HG02759 (cell line): ENCODE data around the gene ABCA1.
A peak's percentile ranks its signal among the peaks of the same experiment; 100 is the strongest.
"Not testable (repeated sequence)": the region's sequence is repeated elsewhere in the genome, so short reads cannot be mapped to it uniquely, and the experiment has no call there.

Source experiments
- ATAC-seq: cut with Tn5 transposase; IDR thresholded peaks from one replicate; pipeline ENCODE4 v1.9.1; 2021; ENCODE audit warnings: mild to moderate bottlenecking, moderate library complexity; ENCODE audit not compliant: unreplicated experiment

Gene ABCA1

GRCh38 chr9:104948277-104948676, 20.3 kb upstream of the ABCA1 start:
- no peak for ATAC-seq

GRCh38 chr9:104944871-104945270, 16.9 kb upstream of the ABCA1 start:
- no peak for ATAC-seq

DNA sequence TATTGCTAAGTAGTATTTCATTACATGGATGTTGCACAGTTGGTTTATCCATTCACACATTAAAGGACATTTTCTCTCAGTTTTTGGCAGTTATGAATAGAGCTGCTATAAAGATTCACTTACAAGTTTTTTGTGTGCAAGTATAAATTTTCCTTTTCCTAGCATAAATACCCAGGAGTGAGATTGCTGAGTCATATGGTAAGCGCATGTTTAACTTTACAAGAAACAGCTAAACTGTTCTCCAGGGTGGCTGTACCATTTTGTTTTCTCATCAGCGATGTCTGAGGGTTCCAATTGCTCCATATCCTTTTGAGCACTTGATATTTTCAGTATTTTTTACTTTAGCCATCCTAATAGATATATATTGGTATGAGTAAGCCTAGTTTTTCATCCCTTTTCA, 16.4 kb upstream of the ABCA1 start:
- no peak for ATAC-seq

DNA sequence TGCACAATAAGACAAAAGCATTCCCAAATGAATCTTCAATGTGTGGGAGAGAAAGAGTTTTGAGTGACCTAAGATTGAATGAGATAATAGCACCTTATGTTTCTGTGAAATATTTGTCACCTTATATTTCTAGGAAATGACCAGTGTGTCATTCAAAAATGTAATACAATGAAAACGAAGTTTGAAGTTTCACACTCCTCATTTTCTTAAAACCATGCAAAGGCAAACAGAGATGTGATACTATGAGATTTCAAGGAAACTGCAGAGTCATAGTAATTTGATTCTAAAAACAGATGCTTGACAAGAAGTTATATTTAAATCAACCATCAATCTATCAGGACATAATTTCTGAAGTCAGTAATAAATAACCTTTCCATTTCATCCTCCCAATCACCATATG, 13.6 kb upstream of the ABCA1 start:
- no peak for ATAC-seq

DNA sequence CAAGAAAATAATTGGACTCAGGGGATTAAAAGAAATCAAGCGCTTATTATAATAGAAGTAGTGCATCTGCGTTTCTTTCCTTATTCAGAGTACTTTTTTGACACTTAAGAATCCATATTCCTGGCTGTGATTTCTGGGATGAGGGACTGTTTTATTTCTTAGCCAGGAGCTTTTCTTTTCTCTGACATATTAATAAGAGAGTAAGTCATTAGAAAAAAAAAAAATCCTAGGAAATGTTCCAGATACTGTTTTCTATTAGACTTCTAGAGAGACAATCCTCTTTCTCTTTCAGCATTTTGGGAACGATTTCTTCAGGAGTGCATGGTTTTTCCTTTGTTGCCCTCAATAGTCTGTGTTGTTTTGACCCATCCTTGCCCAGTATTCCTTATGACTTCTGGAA, 8.3 kb upstream of the ABCA1 start:
- ATAC-seq, result no peak

GRCh38 chr9:104935501-104935810, 7.5 kb upstream of the ABCA1 start:
- not testable (repeated sequence) for ATAC-seq

DNA sequence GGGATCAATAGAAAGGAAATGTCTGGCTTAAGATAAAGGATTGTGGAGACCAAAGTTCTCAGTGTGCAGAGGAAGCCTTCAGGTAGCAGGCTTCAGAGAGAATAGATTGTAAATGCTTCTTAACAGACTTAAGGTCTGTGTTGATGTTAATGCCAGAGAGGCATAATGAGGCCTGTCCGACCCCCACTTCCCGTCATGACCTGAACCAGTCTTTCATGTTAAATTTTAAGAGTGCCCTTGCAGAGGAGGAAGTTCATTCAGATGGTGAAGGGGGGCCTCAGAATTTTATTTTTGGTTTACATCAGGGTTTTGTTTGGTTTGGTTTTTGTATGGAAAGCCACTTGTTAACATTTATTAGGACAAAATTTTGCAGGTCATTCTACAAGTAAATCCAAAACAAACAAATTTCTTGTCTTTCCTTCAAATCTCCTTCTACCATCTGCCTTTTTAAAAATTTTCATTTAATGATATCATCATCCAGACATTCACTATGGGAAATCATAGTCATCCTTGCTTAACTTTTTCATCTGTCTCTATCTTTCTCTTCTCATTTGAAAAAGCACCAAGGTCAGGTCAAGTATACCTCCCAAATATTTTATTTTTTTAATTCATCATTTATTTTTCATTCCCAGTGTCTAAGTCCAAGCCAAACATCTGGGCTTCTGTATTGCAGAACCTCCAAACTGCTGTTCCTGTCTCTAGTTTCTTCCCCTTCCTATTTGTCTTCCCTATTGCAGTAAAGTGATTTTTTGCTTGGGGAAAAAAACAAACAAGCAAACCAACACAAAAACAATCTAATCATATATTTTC, 6.9 kb upstream of the ABCA1 start:
- no peak for ATAC-seq

DNA sequence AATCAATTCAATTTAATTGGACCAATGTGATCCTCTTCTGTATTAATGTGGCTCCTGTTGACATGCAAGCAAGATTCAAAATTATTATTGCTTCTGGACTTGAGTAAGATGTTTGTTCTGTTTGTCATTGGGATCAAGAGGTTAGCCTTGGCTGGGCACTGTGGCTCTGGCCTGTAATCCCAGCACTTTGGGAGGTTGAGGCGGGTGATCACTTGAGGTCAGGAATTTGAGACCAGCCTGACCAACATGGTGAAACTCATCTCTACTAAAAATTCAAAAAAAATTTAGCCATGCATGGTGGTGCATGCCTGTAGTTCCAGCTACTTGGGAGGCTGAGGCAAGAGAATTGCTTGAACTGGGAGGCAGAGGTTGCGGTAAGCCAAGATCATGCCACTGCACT, 5.1 kb upstream of the ABCA1 start:
- not testable (repeated sequence) for ATAC-seq

DNA sequence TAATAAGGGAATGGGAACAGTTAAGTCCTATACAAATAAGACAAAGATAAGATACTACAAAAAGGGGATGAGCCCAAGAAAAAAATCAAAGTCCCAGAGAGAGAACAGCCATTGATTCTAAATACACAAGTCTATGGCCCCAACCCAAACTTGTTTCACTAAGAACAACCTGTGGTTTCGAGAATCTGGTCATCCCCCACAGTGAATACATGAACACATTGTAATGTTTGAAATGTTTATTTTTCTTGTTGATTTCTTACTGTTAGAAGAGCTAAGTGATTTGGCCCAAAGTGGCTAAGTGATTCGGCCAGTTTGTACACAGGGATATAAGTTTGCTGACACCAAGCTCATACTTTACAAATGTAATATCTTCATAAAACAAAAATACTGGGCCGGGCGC, 3.3 kb upstream of the ABCA1 start:
- ATAC-seq, result no peak

DNA sequence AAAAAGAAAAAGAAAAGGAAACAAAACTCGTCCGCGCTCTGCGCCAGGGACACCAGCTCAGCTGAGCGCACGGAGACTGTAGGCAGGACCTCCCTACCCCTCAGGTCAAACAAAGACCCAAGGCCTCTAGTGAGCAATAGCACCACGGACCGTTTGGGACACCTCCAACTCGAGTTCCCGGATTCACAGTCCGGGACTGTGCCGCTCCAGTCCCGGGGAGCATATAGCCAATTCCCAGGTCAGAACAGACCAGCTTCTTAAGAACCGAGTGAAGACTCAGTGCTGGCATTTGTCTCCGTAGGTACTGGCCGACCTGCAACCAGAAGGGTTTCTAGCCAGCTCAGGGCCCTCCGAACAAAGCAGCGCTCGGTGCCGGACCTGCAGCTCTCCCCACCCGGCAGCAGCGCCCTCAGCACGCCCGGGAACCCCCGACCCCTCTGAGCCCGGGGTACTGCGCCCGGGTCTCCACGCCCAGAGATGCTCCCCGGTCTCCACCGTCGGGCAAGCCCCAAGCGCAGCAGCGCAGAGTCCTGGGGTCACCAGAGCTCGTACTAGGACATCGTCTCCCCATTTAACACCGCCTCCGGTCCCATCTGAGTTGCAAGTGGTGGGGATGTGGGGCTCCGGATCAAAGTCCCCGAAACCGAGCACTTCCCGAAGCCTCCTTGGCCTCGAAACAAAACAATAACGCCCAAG, 591 bp downstream of the ABCA1 start:
- no peak for ATAC-seq

- ATAC-seq, result peak; percentile 79
These were observed 4.2 kb downstream of the ABCA1 start for GRCh38 chr9:104923740-104924139.

GRCh38 chr9:104923289-104923688, 4.7 kb downstream of the ABCA1 start:
- ATAC-seq, result no peak

DNA sequence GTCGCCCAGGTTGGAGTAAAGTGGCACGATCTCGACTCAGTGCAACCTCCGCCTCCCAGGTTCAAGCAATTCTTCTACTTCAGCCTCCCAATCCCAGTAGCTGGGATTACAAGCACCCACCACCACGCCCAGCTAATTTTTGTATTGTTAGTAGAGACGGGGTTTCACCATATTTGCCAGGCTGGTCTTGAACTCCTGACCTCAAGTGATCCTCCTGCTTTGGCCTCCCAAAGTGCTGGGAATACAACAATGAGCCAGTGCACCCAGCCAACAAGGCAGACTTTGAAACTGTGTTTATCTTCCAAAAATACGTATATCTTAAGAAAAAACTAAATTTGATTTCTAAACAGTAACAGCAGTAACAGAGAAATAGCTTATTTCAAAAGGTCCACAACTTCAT, 5.2 kb downstream of the ABCA1 start:
- ATAC-seq, result not testable (repeated sequence)

DNA sequence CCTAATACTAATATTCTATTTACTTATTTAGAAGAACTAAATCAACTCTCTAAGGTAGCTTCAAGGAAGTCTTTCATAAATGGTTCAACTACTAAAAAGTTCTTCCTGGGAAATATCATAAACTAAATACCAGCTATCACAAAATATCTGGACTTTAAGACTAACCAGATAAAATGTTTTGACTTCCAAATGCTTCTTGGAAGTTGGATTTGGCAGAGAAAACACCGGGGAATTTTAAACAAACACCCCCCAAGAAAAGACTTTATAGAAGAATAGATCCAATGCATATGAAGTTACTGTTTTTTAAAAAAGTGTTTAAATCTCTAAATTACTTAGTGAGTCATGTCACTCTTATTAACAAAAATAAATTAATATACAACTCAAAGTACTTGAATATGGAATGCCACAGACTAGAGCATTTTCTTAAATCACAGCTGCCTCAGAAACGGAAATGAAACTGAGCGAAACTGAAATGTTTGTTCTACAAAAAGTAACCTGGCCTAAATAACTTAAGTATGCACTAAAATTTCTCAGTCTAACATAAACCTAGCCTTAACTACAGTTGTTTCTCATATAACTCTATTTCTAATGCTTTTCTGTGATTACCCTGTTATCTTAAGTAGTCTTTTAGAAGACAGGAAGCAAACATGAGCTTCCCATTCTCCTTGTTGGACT, 6.8 kb downstream of the ABCA1 start:
- ATAC-seq, result peak; percentile 33

DNA sequence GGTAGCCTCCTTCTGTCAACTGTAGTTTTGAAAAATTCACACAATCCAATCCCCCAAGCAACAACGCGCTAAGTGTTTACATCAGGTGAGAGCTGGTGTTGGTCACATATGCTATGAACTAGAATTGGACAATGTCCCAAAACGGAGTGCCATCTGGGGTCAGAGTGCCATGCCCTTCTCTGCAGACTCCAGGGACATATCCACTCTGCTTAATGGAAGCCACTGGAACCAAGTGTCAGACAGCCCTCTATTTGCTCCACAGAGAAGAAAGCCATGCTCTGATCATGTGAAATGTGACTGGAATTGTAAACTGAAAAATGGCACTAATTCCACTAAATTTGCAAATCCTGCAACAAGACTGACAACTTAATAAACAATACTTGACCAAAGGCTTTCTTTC, 12.2 kb downstream of the ABCA1 start:
- ATAC-seq, result no peak

DNA sequence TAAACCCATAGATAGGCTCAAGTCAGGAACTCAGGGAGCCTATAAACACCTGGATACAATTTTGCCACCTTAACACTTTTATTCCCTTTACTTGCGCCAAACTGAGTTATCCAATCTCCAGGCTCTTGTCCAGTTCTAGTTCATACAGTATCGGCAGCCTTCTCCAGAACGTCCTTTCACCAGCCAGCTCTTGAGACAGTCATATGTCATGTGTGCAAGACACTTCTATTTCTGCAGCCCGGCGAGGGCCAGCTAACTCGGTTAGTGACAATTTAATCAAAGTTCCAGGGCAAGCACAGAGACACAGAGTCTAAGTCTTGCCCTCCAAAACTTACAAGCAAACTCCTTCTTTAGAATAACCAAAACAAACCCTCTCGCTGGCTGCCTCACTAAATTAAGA, 12.9 kb downstream of the ABCA1 start:
- no peak for ATAC-seq

GRCh38 chr9:104914466-104914865, 13.5 kb downstream of the ABCA1 start:
- ATAC-seq, result no peak

DNA sequence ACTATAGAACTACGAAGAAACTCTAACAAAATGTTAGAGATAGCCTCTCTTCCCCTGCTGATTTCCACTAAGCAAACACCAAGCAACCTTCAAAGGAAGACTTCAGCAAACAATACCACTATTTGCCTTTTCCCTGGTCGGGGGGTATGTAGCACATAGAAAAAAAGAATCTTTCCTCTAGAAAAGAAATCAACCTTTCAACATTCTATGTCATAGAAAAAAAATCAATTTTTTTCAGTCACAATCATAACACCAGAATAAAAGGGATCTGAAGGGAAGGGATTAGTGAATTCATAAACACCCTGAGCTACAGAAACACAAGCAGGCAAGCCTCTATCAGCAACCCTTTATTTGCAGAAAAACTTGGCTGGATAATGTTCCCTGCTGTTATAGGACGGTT, 15.3 kb downstream of the ABCA1 start:
- no peak for ATAC-seq

- no peak for ATAC-seq
These were observed 16.8 kb downstream of the ABCA1 start for GRCh38 chr9:104911032-104911607.

DNA sequence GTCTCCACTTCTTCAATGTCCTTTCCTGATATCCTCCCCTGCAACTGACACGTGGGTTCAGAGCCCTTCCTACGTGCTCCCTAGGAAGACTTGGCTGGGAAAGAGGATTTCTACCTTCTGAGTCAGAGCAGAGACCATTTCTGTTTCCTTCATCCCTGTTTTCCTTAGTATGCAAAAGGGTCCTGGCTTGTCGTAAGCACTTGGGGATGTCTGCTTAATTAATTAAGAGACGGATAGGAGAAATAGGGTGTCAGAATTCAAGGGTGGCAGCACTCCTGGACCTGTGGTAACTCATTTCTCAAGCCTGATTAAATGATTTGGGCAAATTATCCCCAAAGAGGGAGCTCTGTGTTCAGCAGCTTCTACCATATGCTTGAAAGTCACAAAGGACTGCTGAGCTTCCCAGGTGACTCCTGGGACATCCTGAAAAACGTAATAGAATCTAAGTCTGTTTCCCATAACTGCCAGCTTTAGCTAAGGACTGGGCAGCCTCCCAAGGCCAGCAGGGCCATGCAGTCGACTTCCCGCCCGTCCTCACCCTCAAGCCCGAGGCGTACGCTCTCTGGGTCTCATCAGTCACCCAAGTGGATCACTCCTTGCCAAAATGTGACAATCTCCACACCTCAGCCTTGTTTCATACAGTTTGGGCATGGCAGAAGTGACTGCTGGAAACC, 20.5 kb downstream of the ABCA1 start:
- no peak for ATAC-seq
